Mucosa of rectum (tissue), 2 donors: Measurements from ENCODE around the gene PLK2.

ENCODE experiments used
- H3K27ac ChIP-seq, 2 donors: one replicate each; pipeline ENCODE4 v1.7.0; 2013; ENCODE audit warnings: inconsistent platforms in 2 of 2, low read depth in 2 of 2, low read length in 2 of 2
- H3K27me3 ChIP-seq, 2 donors: one replicate each; pipeline ENCODE4 v1.7.0; 2013; ENCODE audit warnings: low read length in 2 of 2; ENCODE audit not compliant: control insufficient read depth in 2 of 2, insufficient read depth in 2 of 2
- H3K36me3 ChIP-seq, 2 donors: one replicate each; pipeline ENCODE4 v1.7.0; 2013; ENCODE audit warnings: low read length in 2 of 2; ENCODE audit not compliant: control insufficient read depth in 2 of 2, insufficient read depth in 2 of 2
- H3K4me1 ChIP-seq, 2 donors: one replicate each; pipeline ENCODE4 v1.7.0; 2013; ENCODE audit warnings: low read length in 2 of 2, mild to moderate bottlenecking in 1 of 2; ENCODE audit not compliant: control insufficient read depth in 2 of 2, insufficient read depth in 2 of 2
- H3K4me3 ChIP-seq, 2 donors: one replicate each; pipeline ENCODE4 v1.7.0; 2013; ENCODE audit warnings: low read length in 2 of 2
- H3K9ac ChIP-seq, 2 donors: one replicate each; pipeline ENCODE4 v1.7.0; 2013; ENCODE audit warnings: low read length in 2 of 2, low read depth in 1 of 2, mild to moderate bottlenecking in 1 of 2
- H3K9me3 ChIP-seq, 2 donors: one replicate each; pipeline ENCODE4 v1.7.0; 2013; ENCODE audit warnings: low read length in 2 of 2; ENCODE audit not compliant: control insufficient read depth in 2 of 2
- donor health status: healthy.
- donor health status: Normal muscosa, but diverticular disease.

PLK2 gene

GRCh38 chr5:58437661-58438060 is 22.2 kb downstream of the PLK2 start:
- Histone ChIP-seq H3K4me3 (no peak overlapping the region), H3K27me3 (no peaks in the 10 kb centered on the region), H3K4me1 (no peaks in the 10 kb centered on the region), H3K36me3 (no peaks in the 10 kb centered on the region), H3K9me3 (no peaks in the 10 kb centered on the region), H3K9ac (no peak overlapping the region), H3K27ac (no peak overlapping the region)

- Histone ChIP-seq H3K4me1 (no peaks in the 10 kb centered on the region), H3K27me3 (no peaks in the 10 kb centered on the region), H3K27ac (no peak overlapping the region), H3K9ac (no peak overlapping the region), H3K36me3 (no peaks in the 10 kb centered on the region), H3K4me3 (no peak overlapping the region), H3K9me3 (no peaks in the 10 kb centered on the region)
These were observed 28.1 kb downstream of the PLK2 start for GRCh38 chr5:58431832-58432231.

- Histone ChIP-seq H3K9ac (no peak overlapping the region), H3K4me3 (no peak overlapping the region), H3K4me1 (no peaks in the 10 kb centered on the region), H3K27me3 (no peaks in the 10 kb centered on the region), H3K36me3 (no peaks in the 10 kb centered on the region), H3K27ac (no peak overlapping the region), H3K9me3 (no peaks in the 10 kb centered on the region)
These were observed 47.0 kb downstream of the PLK2 start for GRCh38 chr5:58412932-58413331.

- H3K9me3 ChIP-seq: no peaks in the 10 kb centered on the region
- H3K4me3 ChIP-seq: no peak overlapping the region
- no peak overlapping the region for H3K27ac ChIP-seq
- no peaks in the 10 kb centered on the region for H3K36me3 ChIP-seq
- no peaks in the 10 kb centered on the region for H3K4me1 ChIP-seq
- H3K9ac ChIP-seq: no peak overlapping the region
- no peaks in the 10 kb centered on the region for H3K27me3 ChIP-seq
These were observed 47.8 kb downstream of the PLK2 start for GRCh38 chr5:58412081-58412480.

- Histone ChIP-seq H3K27me3 (no peaks in the 10 kb centered on the region), H3K4me3 (no peak overlapping the region), H3K27ac (no peak overlapping the region), H3K9ac (no peak overlapping the region), H3K36me3 (no peaks in the 10 kb centered on the region), H3K4me1 (no peaks in the 10 kb centered on the region), H3K9me3 (no peaks in the 10 kb centered on the region)
These were observed 48.5 kb downstream of the PLK2 start for GRCh38 chr5:58411372-58411771.

- H3K36me3 ChIP-seq: no peaks in the 10 kb centered on the region
- H3K27ac ChIP-seq: no peak overlapping the region
- no peaks in the 10 kb centered on the region for H3K4me1 ChIP-seq
- no peaks in the 10 kb centered on the region for H3K27me3 ChIP-seq
- no peak overlapping the region for H3K9ac ChIP-seq
- no peak overlapping the region for H3K4me3 ChIP-seq
- no peaks in the 10 kb centered on the region for H3K9me3 ChIP-seq
These were observed 49.4 kb downstream of the PLK2 start for GRCh38 chr5:58410441-58410840.

- Histone ChIP-seq H3K9ac (no peak overlapping the region), H3K4me3 (no peak overlapping the region), H3K27me3 (no peaks in the 10 kb centered on the region), H3K4me1 (no peaks in the 10 kb centered on the region), H3K27ac (no peak overlapping the region), H3K9me3 (no peaks in the 10 kb centered on the region), H3K36me3 (no peaks in the 10 kb centered on the region)
These were observed 52.7 kb downstream of the PLK2 start for GRCh38 chr5:58407042-58407719.

GRCh38 chr5:58406394-58406793 is 53.5 kb downstream of the PLK2 start:
- Histone ChIP-seq H3K27ac (no peak overlapping the region), H3K27me3 (no peaks in the 10 kb centered on the region), H3K9ac (no peak overlapping the region), H3K4me3 (no peak overlapping the region), H3K4me1 (no peaks in the 10 kb centered on the region), H3K9me3 (no peaks in the 10 kb centered on the region), H3K36me3 (no peaks in the 10 kb centered on the region)

- Histone ChIP-seq H3K27ac (no peak overlapping the region), H3K4me3 (no peak overlapping the region), H3K9me3 (no peaks in the 10 kb centered on the region), H3K4me1 (no peaks in the 10 kb centered on the region), H3K36me3 (no peaks in the 10 kb centered on the region), H3K27me3 (no peaks in the 10 kb centered on the region), H3K9ac (no peak overlapping the region)
These were observed 54.7 kb downstream of the PLK2 start for GRCh38 chr5:58405175-58405574.

- H3K36me3 ChIP-seq: no peaks in the 10 kb centered on the region
- H3K27ac ChIP-seq: no peak overlapping the region
- H3K27me3 ChIP-seq: no peaks in the 10 kb centered on the region
- no peaks in the 10 kb centered on the region for H3K4me1 ChIP-seq
- no peak overlapping the region for H3K4me3 ChIP-seq
- no peak overlapping the region for H3K9ac ChIP-seq
- no peaks in the 10 kb centered on the region for H3K9me3 ChIP-seq
These were observed 55.2 kb downstream of the PLK2 start for GRCh38 chr5:58404734-58405133.
